ENCODE data around the gene SNRPA1.

SNRPA1 gene

GRCh38 chr15:101329867-101330380, 34.9 kb upstream of the SNRPA1 start:
- H3K4me3 ChIP-seq (ENCODE audit: control insufficient read depth, low read depth, low read length), result no peak overlapping the region
- TF ChIP-seq CTCF (conservative IDR thresholded peaks at IDR 0.05; ENCODE audit: control insufficient read depth, insufficient read depth, low read depth, low read length), result no peak
- DNase-seq (ENCODE audit: low read depth), result no peak

GRCh38 chr15:101329309-101329863, 34.3 kb upstream of the SNRPA1 start:
- no peak for DNase-seq (ENCODE audit: low read depth)
- no peak overlapping the region for H3K4me3 ChIP-seq (ENCODE audit: control insufficient read depth, low read depth, low read length)
- TF ChIP-seq CTCF (conservative IDR thresholded peaks at IDR 0.05; ENCODE audit: control insufficient read depth, insufficient read depth, low read depth, low read length), result no peak

DNA sequence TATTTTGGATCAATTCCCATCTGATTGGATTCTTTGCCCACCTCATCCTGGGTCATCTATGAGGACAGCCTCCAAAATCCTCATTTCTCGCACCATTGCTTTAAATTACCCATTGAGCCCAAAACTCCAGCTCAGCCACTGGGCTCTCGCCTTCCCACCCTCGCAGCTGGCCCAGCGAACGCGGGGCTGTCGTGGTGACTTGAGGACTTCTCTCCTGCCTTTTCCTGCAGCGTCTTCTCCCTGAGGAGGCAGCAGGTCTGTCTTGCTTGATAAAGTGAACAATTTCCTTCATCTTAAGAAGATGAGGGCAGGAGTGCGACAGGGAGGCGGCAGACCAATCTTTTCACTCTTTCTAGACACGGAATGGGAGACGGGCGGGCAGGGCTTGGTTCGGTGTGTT, 33.0 kb upstream of the SNRPA1 start:
- H3K4me3 ChIP-seq (ENCODE audit: control insufficient read depth, low read depth, low read length), result no peak overlapping the region
- no peak for TF ChIP-seq CTCF (conservative IDR thresholded peaks at IDR 0.05; ENCODE audit: control insufficient read depth, insufficient read depth, low read depth, low read length)
- no peak for DNase-seq (ENCODE audit: low read depth)

DNA sequence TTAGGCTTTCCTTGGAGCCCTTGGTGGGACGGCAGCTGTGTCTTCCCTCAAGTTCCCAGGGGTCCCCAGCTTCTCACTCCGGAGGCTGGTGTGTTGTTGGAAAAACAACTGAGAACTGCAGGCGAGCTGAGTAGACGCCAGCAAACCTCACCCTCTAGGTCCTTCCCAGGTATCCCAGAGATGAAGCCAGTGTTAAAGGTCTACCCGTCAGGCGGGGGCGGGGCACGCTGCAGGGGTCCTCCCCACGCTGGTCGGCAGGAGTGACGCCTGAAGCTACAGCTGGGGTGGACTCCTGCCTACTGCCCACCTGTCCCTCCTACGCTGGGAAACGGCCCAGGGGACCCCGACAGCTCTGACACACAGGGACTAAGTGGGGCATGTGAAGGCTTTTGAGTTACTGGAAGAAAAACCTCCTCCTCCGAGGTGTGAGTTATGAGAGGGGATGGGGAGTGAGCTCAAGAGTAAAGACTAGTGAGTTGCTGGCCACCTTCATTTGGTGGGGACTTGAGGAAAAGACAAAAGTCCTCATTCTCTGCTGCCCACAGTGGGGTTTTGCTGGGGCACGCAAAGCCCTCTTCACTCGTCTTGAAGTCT, 32.2 kb upstream of the SNRPA1 start:
- no peak for DNase-seq (ENCODE audit: low read depth)
- no peak overlapping the region for H3K4me3 ChIP-seq (ENCODE audit: control insufficient read depth, low read depth, low read length)
- TF ChIP-seq CTCF (conservative IDR thresholded peaks at IDR 0.05; ENCODE audit: control insufficient read depth, insufficient read depth, low read depth, low read length), result no peak

- no peak for DNase-seq (ENCODE audit: low read depth)
- H3K4me3 ChIP-seq (ENCODE audit: control insufficient read depth, low read depth, low read length), result no peak overlapping the region
- no peak for TF ChIP-seq CTCF (conservative IDR thresholded peaks at IDR 0.05; ENCODE audit: control insufficient read depth, insufficient read depth, low read depth, low read length)
Observed at GRCh38 chr15:101326462-101327146, 31.6 kb upstream of the SNRPA1 start.

DNA sequence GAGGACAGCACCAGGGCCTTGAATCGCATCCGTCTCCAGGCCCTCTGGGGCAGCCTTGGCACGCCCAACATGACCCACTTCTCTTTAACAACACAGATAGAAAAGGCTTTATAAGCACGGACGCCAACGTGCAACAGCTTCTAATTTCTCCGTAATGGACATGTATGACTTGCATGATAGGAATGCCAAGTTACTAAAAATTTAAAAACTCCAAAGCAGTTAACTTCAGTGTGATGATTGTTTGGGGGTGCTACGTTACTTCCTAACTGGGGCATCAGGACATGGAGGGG, 30.9 kb upstream of the SNRPA1 start:
- DNase-seq (ENCODE audit: low read depth), result no peak
- no peak for TF ChIP-seq CTCF (conservative IDR thresholded peaks at IDR 0.05; ENCODE audit: control insufficient read depth, insufficient read depth, low read depth, low read length)

More for the DNA sequence above, 30.9 kb upstream of the SNRPA1 start:
- no peak overlapping the region for H3K4me3 ChIP-seq (ENCODE audit: control insufficient read depth, low read depth, low read length)
